Fibroblast of skin of scalp (primary cell): Measurements from ENCODE around the gene TMPRSS11D. TPM values are rescaled to one million over a fixed set of nuclear protein-coding genes. Genes with fewer than 3 reads are reported as not detected.

Source experiments
- DNase-seq: peaks from one replicate; pipeline ENCODE4 v3.0.0-alpha.2; 2013
- polyA plus RNA-seq, 2 experiments: library from polyadenylated mRNA; unstranded; fragments of 120-200 nt; gene quantifications; one replicate each; pipeline ENCODE4 v1.2.1, GENCODE V29; 2013; ENCODE audit not compliant: insufficient read length in 2 of 2

The TMPRSS11D gene
- polyA plus RNA-seq (2013, experiment 1 of 2; ENCODE audit: insufficient read length): not detected
- not detected for polyA plus RNA-seq (2013, experiment 2 of 2; ENCODE audit: insufficient read length)

GRCh38 chr4:67883902-67884301 is at the start of gene TMPRSS11D:
Gene TMPRSS11D (minus strand): TSS chr4:67884002. CDS start chr4:67883933, 69 bp downstream.
- DNase-seq: no peak

- no peak for DNase-seq
Observed at GRCh38 chr4:67933038-67933437, 49.2 kb upstream of the TMPRSS11D start.

- no peak for DNase-seq
Observed at GRCh38 chr4:67931256-67931655, 47.5 kb upstream of the TMPRSS11D start.

- DNase-seq: peak; percentile 46
Observed at GRCh38 chr4:67929426-67929825, 45.6 kb upstream of the TMPRSS11D start.

- DNase-seq: no peak
Observed at GRCh38 chr4:67928546-67928945, 44.7 kb upstream of the TMPRSS11D start.

- no peak for DNase-seq
Observed at GRCh38 chr4:67927251-67927650, 43.4 kb upstream of the TMPRSS11D start.

GRCh38 chr4:67926485-67926884 is 42.7 kb upstream of the TMPRSS11D start:
- DNase-seq: no peak

GRCh38 chr4:67922697-67923096 is 38.9 kb upstream of the TMPRSS11D start:
- DNase-seq: peak; percentile 1

GRCh38 chr4:67918428-67918827 is 34.6 kb upstream of the TMPRSS11D start:
- DNase-seq: no peak

- DNase-seq: peak; percentile 8
Observed at GRCh38 chr4:67915400-67915966, 31.7 kb upstream of the TMPRSS11D start.

GRCh38 chr4:67912080-67912479 is 28.3 kb upstream of the TMPRSS11D start:
- no peak for DNase-seq

- no peak for DNase-seq
Observed at GRCh38 chr4:67911638-67912037, 27.8 kb upstream of the TMPRSS11D start.

GRCh38 chr4:67911141-67911540 is 27.3 kb upstream of the TMPRSS11D start:
- DNase-seq: no peak

GRCh38 chr4:67910585-67910905 is 26.7 kb upstream of the TMPRSS11D start:
- DNase-seq: no peak

- DNase-seq: peak; percentile 29
Observed at GRCh38 chr4:67909905-67910584, 26.2 kb upstream of the TMPRSS11D start.

- DNase-seq: no peak
Observed at GRCh38 chr4:67907650-67908049, 23.8 kb upstream of the TMPRSS11D start.

GRCh38 chr4:67899096-67899495 is 15.3 kb upstream of the TMPRSS11D start:
- DNase-seq: no peak

- DNase-seq: no peak
Observed at GRCh38 chr4:67897686-67898085, 13.9 kb upstream of the TMPRSS11D start.

- no peak for DNase-seq
Observed at GRCh38 chr4:67896421-67897065, 12.7 kb upstream of the TMPRSS11D start.

GRCh38 chr4:67894659-67895058 is 10.9 kb upstream of the TMPRSS11D start:
- no peak for DNase-seq

- DNase-seq: peak; percentile 6
Observed at GRCh38 chr4:67892905-67893304, 9.1 kb upstream of the TMPRSS11D start.

GRCh38 chr4:67892253-67892652 is 8.5 kb upstream of the TMPRSS11D start:
- no peak for DNase-seq

- no peak for DNase-seq
Observed at GRCh38 chr4:67891645-67892044, 7.8 kb upstream of the TMPRSS11D start.

- peak; percentile 18 for DNase-seq
Observed at GRCh38 chr4:67886281-67886680, 2.5 kb upstream of the TMPRSS11D start.
